GM18520 (cell line): Measurements from ENCODE around the gene TNFRSF17.
"Not testable (repeated sequence)": the region's sequence is repeated elsewhere in the genome, so short reads cannot be mapped to it uniquely, and the experiment has no call there.

Source experiments
- ATAC-seq: cut with Tn5 transposase; IDR thresholded peaks from one replicate; pipeline ENCODE4 v1.9.1; 2021; ENCODE audit not compliant: unreplicated experiment

TNFRSF17 gene

GRCh38 chr16:11964761-11965551 is at the start of gene TNFRSF17:
Gene TNFRSF17, plus strand, starts transcription at chr16:11965210. Its CDS starts 115 bp downstream, at chr16:11965325.
- ATAC-seq, result peak; percentile 79

GRCh38 chr16:11915644-11916523 is 49.1 kb upstream of the TNFRSF17 start, which contains the start of gene GSPT1:
Gene GSPT1, minus strand, starts transcription at chr16:11915956. Its CDS starts 236 bp downstream, at chr16:11915720.
- peak; percentile 74 for ATAC-seq

GRCh38 chr16:11916524-11917285 is 48.3 kb upstream of the TNFRSF17 start:
- no peak for ATAC-seq

- not testable (repeated sequence) for ATAC-seq
Observed at GRCh38 chr16:11924046-11924445, 41.0 kb upstream of the TNFRSF17 start.

GRCh38 chr16:11927350-11927749 is 37.7 kb upstream of the TNFRSF17 start:
- ATAC-seq, result not testable (repeated sequence)

- not testable (repeated sequence) for ATAC-seq
Observed at GRCh38 chr16:11941945-11942344, 23.1 kb upstream of the TNFRSF17 start, which contains the start of gene NPIPB2. Gene NPIPB2, minus strand, starts transcription at chr16:11942045. Its CDS starts 0 bp downstream, at chr16:11942045.

GRCh38 chr16:11946433-11946832 is 18.6 kb upstream of the TNFRSF17 start:
- ATAC-seq, result no peak

GRCh38 chr16:11948819-11949218 is 16.2 kb upstream of the TNFRSF17 start:
- no peak for ATAC-seq

- peak; percentile 73 for ATAC-seq
Observed at GRCh38 chr16:11949527-11949926, 15.5 kb upstream of the TNFRSF17 start.

- ATAC-seq, result no peak
Observed at GRCh38 chr16:11950388-11950787, 14.6 kb upstream of the TNFRSF17 start.

GRCh38 chr16:11953576-11953975 is 11.4 kb upstream of the TNFRSF17 start:
- not testable (repeated sequence) for ATAC-seq

- no peak for ATAC-seq
Observed at GRCh38 chr16:11955713-11956123, 9.3 kb upstream of the TNFRSF17 start.

GRCh38 chr16:11956558-11956957 is 8.5 kb upstream of the TNFRSF17 start:
- no peak for ATAC-seq

- ATAC-seq, result no peak
Observed at GRCh38 chr16:11957591-11958395, 7.2 kb upstream of the TNFRSF17 start.

GRCh38 chr16:11962457-11962856 is 2.6 kb upstream of the TNFRSF17 start:
- not testable (repeated sequence) for ATAC-seq

- not testable (repeated sequence) for ATAC-seq
Observed at GRCh38 chr16:11962978-11963377, 2.0 kb upstream of the TNFRSF17 start.

- no peak for ATAC-seq
Observed at GRCh38 chr16:11963706-11964105, 1.3 kb upstream of the TNFRSF17 start.

- ATAC-seq, result peak; percentile 23
Observed at GRCh38 chr16:11966173-11966572, 1.2 kb downstream of the TNFRSF17 start.

- ATAC-seq, result no peak
Observed at GRCh38 chr16:11967195-11967911, 2.3 kb downstream of the TNFRSF17 start.
